HG03045 (cell line): ENCODE data around the gene LBHD2.

Experiments
- ATAC-seq: cut with Tn5 transposase; IDR thresholded peaks from one replicate; pipeline ENCODE4 v1.9.1; 2021; ENCODE audit warnings: mild to moderate bottlenecking, moderate library complexity; ENCODE audit not compliant: unreplicated experiment

The LBHD2 gene

GRCh38 chr14:103067231-103067954 is 16.6 kb upstream of the LBHD2 start:
- ATAC-seq: no peak

- ATAC-seq: no peak
Observed at GRCh38 chr14:103068351-103069073, 15.5 kb upstream of the LBHD2 start.

- no peak for ATAC-seq
Observed at GRCh38 chr14:103070263-103070885, 13.6 kb upstream of the LBHD2 start.

GRCh38 chr14:103070971-103071542 is 13.0 kb upstream of the LBHD2 start:
- ATAC-seq: no peak

- ATAC-seq: no peak
Observed at GRCh38 chr14:103071544-103072251, 12.3 kb upstream of the LBHD2 start.

GRCh38 chr14:103072595-103073366 is 11.2 kb upstream of the LBHD2 start:
- ATAC-seq: no peak

GRCh38 chr14:103073367-103073875 is 10.6 kb upstream of the LBHD2 start:
- no peak for ATAC-seq

- ATAC-seq: no peak
Observed at GRCh38 chr14:103073876-103074728, 9.9 kb upstream of the LBHD2 start.

- no peak for ATAC-seq
Observed at GRCh38 chr14:103074729-103075367, 9.2 kb upstream of the LBHD2 start.

- no peak for ATAC-seq
Observed at GRCh38 chr14:103078420-103078749, 5.6 kb upstream of the LBHD2 start.

- no peak for ATAC-seq
Observed at GRCh38 chr14:103078860-103079587, 5.0 kb upstream of the LBHD2 start.

- no peak for ATAC-seq
Observed at GRCh38 chr14:103081951-103082350, 2.1 kb upstream of the LBHD2 start.

- ATAC-seq: no peak
Observed at GRCh38 chr14:103085106-103086091, 1.4 kb downstream of the LBHD2 start.

- ATAC-seq: no peak
Observed at GRCh38 chr14:103086771-103087342, 2.8 kb downstream of the LBHD2 start.

- no peak for ATAC-seq
Observed at GRCh38 chr14:103087343-103087835, 3.4 kb downstream of the LBHD2 start.

- ATAC-seq: no peak
Observed at GRCh38 chr14:103088921-103089320, 4.9 kb downstream of the LBHD2 start.
